Skin of body (tissue), 2 donors: ENCODE measurements around the gene APAF1. TPM values are rescaled to one million over a fixed set of nuclear protein-coding genes. Genes with fewer than 3 reads are reported as not detected.

Experiments used
- DNase-seq: peaks from one replicate; lab custom pipeline; 2025; lab: John Stamatoyannopoulos, UW
- total RNA-seq: library from RNA; depleted of rRNA; stranded (reverse); fragments of >200 nt; gene quantifications from one replicate; pipeline ENCODE4 v1.2.3, GENCODE V29; 2014

Gene APAF1
- total RNA-seq, 1 donor from 2014 or later: 32.0 TPM

- DNase-seq: no peak
These were observed 76.2 kb downstream of the APAF1 start for GRCh38 chr12:98721204-98721702.

GRCh38 chr12:98724384-98725155 is 79.5 kb downstream of the APAF1 start:
- no peak for DNase-seq

GRCh38 chr12:98725476-98726247 is 80.6 kb downstream of the APAF1 start:
- peak; percentile 17 for DNase-seq

GRCh38 chr12:98727196-98727595 is 82.1 kb downstream of the APAF1 start:
- DNase-seq: no peak

GRCh38 chr12:98730412-98730811 is 85.3 kb downstream of the APAF1 start:
- no peak for DNase-seq

GRCh38 chr12:98733667-98734350 is 88.7 kb downstream of the APAF1 start:
- no peak for DNase-seq

GRCh38 chr12:98735821-98736220 is 90.7 kb downstream of the APAF1 start:
- DNase-seq: no peak

GRCh38 chr12:98736352-98737321 is 91.5 kb downstream of the APAF1 start:
- DNase-seq: no peak

- DNase-seq: no peak
These were observed 92.2 kb downstream of the APAF1 start for GRCh38 chr12:98737322-98737712.

- DNase-seq: no peak
These were observed 92.9 kb downstream of the APAF1 start for GRCh38 chr12:98738002-98738401.

- DNase-seq: no peak
These were observed 93.4 kb downstream of the APAF1 start for GRCh38 chr12:98738539-98738938.

- no peak for DNase-seq
These were observed 95.7 kb downstream of the APAF1 start for GRCh38 chr12:98740751-98741150.

- DNase-seq: no peak
These were observed 96.1 kb downstream of the APAF1 start for GRCh38 chr12:98741196-98741555.

- DNase-seq: peak; percentile 42
These were observed 96.6 kb downstream of the APAF1 start for GRCh38 chr12:98741556-98742265.

- DNase-seq: no peak
These were observed 98.4 kb downstream of the APAF1 start for GRCh38 chr12:98743362-98743953.

- no peak for DNase-seq
These were observed 99.6 kb downstream of the APAF1 start for GRCh38 chr12:98744680-98745079.

GRCh38 chr12:98745578-98746391 is 100.7 kb downstream of the APAF1 start:
- no peak for DNase-seq

GRCh38 chr12:98748463-98748862 is 103.4 kb downstream of the APAF1 start:
- DNase-seq: no peak

GRCh38 chr12:98750511-98750910 is 105.4 kb downstream of the APAF1 start:
- no peak for DNase-seq
